ENCODE results near the gene BIRC3. TPM values are rescaled to one million over a fixed set of nuclear protein-coding genes. Genes with fewer than 3 reads are reported as not detected.

Gene BIRC3
- total and polyA plus RNA-seq, 2 of the 4 experiments (the other 2 are of a cell fraction), result 2.2 to 5.0 TPM

DNA sequence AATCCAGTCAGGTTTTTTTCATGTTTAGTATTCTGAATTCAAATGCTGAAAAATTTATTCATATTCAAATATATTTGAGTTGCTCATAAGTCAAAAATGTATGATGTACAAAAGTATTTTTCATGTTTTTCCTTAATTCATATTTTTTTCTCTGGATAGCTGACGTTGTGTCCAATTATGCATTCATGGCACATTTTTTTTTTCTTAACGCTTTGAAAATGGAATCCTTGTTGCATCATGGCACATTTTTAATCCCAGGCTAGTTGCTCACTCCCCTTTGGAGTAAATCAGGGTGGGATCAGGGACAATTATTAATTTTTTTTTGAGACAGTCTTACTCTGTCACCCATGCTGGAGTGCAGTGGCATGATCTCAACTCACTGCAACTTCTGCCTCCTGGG is 14.1 kb downstream of the BIRC3 start:
- Histone ChIP-seq H2BK120ac (ENCODE audit: low read depth, low read length) (no peak overlapping the region), H3K36me3 (ENCODE audit: control insufficient read depth, insufficient read depth, low read length) (no peaks in the 10 kb centered on the region), H3K4me1 (ENCODE audit: control insufficient read depth, insufficient read depth, low read length) (peaks cover 4% of the 10 kb centered on the region), H3K27me3 (ENCODE audit: control insufficient read depth, insufficient read depth, low read length) (no peaks in the 10 kb centered on the region), H2BK15ac (ENCODE audit: low read depth, low read length) (no peak overlapping the region), H3K4ac (ENCODE audit: low read depth, low read length) (no peak overlapping the region), H2BK20ac (ENCODE audit: low read depth, low read length) (no peak overlapping the region), H3K18ac (ENCODE audit: low read depth, low read length) (no peak overlapping the region), H3K23ac (ENCODE audit: low read depth, low read length) (no peak overlapping the region), H3K4me2 (ENCODE audit: low read depth, low read length) (no peak overlapping the region), H3K56ac (ENCODE audit: extremely low read depth, insufficient read depth, low read length) (no peak overlapping the region), H2AK5ac (ENCODE audit: low read depth, low read length) (no peak overlapping the region), H3K9ac (ENCODE audit: low read depth, low read length) (no peak overlapping the region), H4K20me1 (ENCODE audit: insufficient read depth, low read length) (no peaks in the 10 kb centered on the region), H4K91ac (ENCODE audit: insufficient read depth, low read depth, low read length) (no peak overlapping the region), H3K9me1 (ENCODE audit: insufficient read depth, low read length) (no peaks in the 10 kb centered on the region; the same call in 1 of the 2 replicates), H4K8ac (ENCODE audit: low read depth in 2 of 2, low read length in 2 of 2) (0 out of 4 replicates have a peak overlapping the region, but pooled peaks of 1 of the 2 experiments have one; percentile 8), H3K14ac (replicated peaks; ENCODE audit: low read depth, low read length) (no peak overlapping the region), H3K27ac (ENCODE audit: insufficient read depth, low read length) (no peak overlapping the region), H3K9me3 (ENCODE audit: control insufficient read depth, insufficient read depth, low read length) (no peaks in the 10 kb centered on the region), H2AFZ (replicated peaks; ENCODE audit: low read length, poor library complexity) (no peak overlapping the region), H3K4me3 (ENCODE audit: insufficient read depth, low read depth, low read length) (no peak overlapping the region), H2AK9ac (replicated peaks; ENCODE audit: low read depth, low read length, poor library complexity) (no peak overlapping the region), H2BK5ac (ENCODE audit: low read depth, low read length, poor library complexity, severe bottlenecking) (no peak overlapping the region), H4K5ac (ENCODE audit: low read depth, low read length) (no peak overlapping the region), H3K79me1 (ENCODE audit: low read depth in 1 of 2, low read length in 2 of 2) (no peaks in the 10 kb centered on the region)
- no CpG with 5 or more reads among the region's 2 CpGs for WGBS, 2 experiments (ENCODE audit: extremely low coverage in 2 of 2, insufficient read length in 1 of 2)
- in situ Hi-C loops (cut with MboI; ENCODE audit: low sequenced_read_pairs), result no loop called here
- ChIA-PET POLR2A (ENCODE audit: unreplicated experiment) (no interaction called here), CTCF (interaction anchor here (0.6 to 1.2 kb wide), 2 partner anchors 10 to 11 kb away, joined by 3 to 6 read pairs; no protein-coding TSS in a partner anchor)
- no TSS peak for BruUV-seq (replicated peaks)
- DNase-seq, result no peak
- no peak for ATAC-seq (ENCODE audit: low read depth)
- dilution Hi-C loops (cut with HindIII; ENCODE audit: low sequenced_read_pairs, unreplicated experiment), result no loop called here
- TF ChIP-seq MAZ (IDR thresholded peaks at IDR 0.05; ENCODE audit: borderline replicate concordance, low read depth, low read length) (no peak), SMC3 (IDR thresholded peaks at IDR 0.05; ENCODE audit: low read depth, low read length) (no peak)
- intact Hi-C loops (cut with micrococcal nuclease), result no loop called here

Measured in IMR-90 (cell line).